Measurements from ENCODE around the gene PLA2G4E.

DNA sequence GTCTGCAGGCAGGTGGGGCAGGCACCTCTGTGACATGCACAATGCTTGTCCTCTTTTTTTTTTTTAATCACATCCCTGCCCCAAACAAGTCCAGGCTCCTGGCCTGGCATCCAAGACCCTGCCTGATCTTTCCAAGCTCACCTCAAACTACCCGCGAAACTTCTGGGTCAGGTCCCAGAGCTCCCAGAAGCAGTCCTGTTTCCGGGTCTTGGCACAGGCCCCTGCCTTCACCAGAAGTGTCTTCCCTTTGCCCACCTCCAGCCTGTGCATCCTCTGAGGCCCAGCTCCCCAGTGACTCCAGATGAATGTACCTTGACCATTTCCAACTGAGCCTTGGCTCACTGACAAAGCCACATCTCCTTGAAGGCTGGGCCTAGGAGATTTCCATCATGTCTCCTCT is 23.0 kb downstream of the PLA2G4E start:
- TF ChIP-seq, protein P1, sequence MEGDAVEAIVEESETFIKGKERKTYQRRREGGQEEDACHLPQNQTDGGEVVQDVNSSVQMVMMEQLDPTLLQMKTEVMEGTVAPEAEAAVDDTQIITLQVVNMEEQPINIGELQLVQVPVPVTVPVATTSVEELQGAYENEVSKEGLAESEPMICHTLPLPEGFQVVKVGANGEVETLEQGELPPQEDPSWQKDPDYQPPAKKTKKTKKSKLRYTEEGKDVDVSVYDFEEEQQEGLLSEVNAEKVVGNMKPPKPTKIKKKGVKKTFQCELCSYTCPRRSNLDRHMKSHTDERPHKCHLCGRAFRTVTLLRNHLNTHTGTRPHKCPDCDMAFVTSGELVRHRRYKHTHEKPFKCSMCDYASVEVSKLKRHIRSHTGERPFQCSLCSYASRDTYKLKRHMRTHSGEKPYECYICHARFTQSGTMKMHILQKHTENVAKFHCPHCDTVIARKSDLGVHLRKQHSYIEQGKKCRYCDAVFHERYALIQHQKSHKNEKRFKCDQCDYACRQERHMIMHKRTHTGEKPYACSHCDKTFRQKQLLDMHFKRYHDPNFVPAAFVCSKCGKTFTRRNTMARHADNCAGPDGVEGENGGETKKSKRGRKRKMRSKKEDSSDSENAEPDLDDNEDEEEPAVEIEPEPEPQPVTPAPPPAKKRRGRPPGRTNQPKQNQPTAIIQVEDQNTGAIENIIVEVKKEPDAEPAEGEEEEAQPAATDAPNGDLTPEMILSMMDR (conservative IDR thresholded peaks at IDR 0.05 in 1 of 2, IDR thresholded peaks at IDR 0.05 in 1 of 2; ENCODE audit: low read depth in 1 of 2, low read length in 2 of 2) = no peak
- TF ChIP-seq EZH2 (IDR thresholded peaks at IDR 0.05; ENCODE audit: low read length, missing control alignments) = no peak

Measured in fibroblast of lung (primary cell).